AG09309 (cell line): ENCODE results near the gene TRIM27.

Source experiments
- DNase-seq: peaks from one replicate; pipeline ENCODE4 v3.0.0-alpha.2; 2010; ENCODE audit warnings: low read depth
- H3K4me3 ChIP-seq: 2 replicates; pipeline ENCODE4 v1.5.1; 2011; ENCODE audit warnings: mild to moderate bottlenecking, low read depth, low read length, moderate library complexity; ENCODE audit not compliant: control insufficient read depth
- CTCF ChIP-seq: IDR thresholded peaks from 2 replicates; pipeline ENCODE4 v1.5.1; 2011; ENCODE audit warnings: mild to moderate bottlenecking, low read depth, low read length, inconsistent platforms; ENCODE audit not compliant: insufficient read depth, control insufficient read depth; ENCODE audit errors: missing control alignments

Gene TRIM27

DNA sequence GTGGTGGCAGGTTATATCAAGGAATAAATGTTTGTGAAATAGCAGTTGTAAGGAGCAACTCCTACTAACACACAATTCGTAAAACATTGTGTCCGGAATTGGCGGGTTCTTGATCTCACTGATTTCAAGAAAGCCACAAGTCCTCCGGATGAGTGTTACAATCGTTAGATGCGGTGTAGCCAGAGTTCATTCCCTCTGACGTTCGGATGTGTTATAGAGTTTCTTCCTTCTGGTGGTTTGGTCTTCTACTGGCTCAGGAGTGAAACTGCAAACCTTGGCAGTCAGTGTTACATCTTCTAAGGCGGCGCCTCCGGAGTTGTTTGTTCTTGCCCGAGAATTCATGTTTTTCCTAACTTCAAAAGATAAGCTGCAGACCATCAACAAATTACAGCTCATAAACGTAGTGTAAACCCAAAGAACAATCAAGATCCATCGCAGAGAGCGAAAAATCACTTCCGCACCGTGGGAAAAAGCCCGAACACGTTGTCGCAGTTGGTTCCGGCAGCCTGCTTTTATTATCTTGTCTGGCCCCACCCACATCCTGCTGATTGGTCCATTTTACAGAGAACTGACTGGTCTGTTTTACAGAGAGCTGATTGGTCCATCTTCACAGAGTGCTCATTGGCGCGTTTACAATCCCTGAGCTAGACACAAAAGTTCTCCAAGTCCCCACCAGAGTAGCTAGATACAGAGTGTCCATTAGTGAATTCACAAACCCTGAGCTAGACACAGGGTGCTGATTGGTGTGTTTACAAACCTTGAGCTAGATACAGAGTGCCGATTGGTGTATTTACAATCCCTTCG lies 58.2 kb downstream of the TRIM27 start:
- no peak for DNase-seq
- TF ChIP-seq CTCF, result no peak
- H3K4me3 ChIP-seq, result no peak overlapping the region

DNA sequence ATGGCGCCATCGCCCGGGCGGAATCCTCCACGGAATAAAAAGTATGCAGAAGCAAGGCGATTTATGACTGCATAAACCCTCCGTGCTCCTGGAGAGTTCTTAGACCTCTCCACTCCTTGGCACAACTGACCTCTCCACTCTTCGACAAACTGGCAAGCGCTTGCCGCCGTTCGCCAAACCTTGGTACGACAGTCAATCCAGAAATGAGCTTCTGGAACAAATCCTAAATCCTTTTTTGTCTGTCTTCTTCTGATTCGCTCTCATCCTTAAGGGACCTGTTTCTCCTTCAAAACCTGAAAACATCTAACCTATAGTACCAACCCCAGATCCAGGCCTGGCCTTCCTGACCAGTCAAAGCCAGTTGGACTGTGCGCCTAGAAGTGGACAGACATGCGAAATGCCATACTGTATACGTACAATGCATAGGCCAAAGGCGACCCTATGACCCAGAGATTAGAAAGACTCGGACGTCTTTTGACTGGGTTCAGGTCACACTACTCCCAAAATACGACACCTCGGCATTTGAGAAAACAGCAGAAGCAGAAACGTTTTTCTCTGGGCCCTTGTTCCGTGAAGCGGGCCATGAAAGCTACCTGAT lies 59.4 kb downstream of the TRIM27 start:
- DNase-seq, result no peak
- H3K4me3 ChIP-seq, result peak overlapping the region; percentile 68
- no peak for TF ChIP-seq CTCF

DNA sequence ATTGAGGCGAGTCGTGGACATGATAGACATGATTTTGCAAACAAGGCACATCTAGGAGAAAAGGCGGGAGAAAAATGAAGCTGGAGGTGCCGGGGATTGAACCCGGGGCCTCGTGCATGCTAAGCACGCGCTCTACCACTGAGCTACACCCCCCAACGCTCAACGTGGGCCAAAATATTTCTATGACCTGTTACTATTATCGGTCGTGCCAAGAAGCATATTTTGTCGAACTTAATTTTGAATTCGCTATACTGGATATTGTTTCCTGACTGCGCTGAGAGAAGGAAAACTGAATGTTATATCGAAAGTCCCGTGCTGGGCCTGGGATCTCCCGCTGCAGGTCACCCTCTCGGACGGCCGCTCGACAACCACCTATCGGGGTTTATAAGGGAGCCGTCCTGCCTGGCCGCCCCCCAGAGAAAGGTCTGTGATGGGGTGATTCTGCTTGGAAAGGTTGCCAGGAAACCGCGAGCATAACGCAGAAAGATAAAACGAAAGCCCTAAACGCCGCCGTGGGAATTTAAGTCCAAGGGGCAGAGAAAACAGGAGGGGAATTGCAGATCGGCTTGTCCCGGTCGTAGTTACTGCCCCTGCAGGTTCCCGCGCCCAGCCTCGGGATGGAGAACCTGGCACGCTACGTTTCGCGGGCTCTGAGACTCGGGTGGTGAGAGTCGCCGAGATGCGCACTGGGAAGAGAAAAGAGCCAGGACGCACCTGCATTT lies 60.0 kb downstream of the TRIM27 start:
- H3K4me3 ChIP-seq, result peak overlapping the region; percentile 68
- DNase-seq, result peak; percentile 46
- peak; percentile 23 for TF ChIP-seq CTCF

DNA sequence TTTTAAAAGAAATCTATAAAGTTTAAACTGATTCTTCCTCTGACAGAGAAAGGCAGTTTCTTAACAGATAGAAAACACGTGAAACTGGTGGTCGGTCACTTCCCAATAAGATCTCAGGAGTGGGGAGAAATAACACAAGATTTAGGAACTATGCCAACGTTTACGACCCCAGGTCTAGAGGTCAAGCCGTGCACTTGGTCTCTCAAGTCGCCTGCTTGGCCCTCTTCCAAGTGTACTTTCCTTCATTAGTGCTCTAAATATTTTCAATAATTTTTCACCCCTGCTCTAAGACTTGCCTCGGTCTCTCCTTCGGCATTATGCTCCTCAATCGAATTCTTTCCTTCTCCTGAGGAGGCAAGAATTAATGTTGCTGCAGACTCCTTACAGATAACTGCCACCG lies 61.7 kb downstream of the TRIM27 start:
- TF ChIP-seq CTCF, result no peak
- no peak overlapping the region for H3K4me3 ChIP-seq
- DNase-seq, result no peak

- TF ChIP-seq CTCF, result no peak
- H3K4me3 ChIP-seq, result no peak overlapping the region
- DNase-seq, result no peak
These were observed 62.4 kb downstream of the TRIM27 start for GRCh38 chr6:28861339-28861738.

DNA sequence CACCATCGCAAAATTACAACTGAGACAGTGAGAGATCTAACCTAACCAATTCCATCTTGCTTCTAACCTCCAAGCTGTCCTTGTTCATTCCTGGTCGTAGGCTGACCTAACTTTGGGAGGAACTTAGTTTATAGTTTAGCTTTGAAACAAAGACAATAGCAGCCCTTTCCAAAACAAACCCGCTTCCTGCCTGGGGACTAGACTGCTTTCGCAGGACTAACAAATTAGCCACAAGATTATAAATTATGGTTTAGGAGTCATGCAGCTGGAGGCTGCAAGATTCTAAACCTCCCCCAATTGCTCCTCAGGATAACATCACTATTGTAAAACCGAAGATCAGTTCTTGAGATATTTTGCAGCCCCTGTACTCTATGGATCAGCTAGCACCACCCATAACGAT lies 63.2 kb downstream of the TRIM27 start:
- H3K4me3 ChIP-seq, result no peak overlapping the region
- no peak for TF ChIP-seq CTCF
- no peak for DNase-seq
